GM12801 (cell line): Measurements from ENCODE around the gene MASP1.

ENCODE experiments used
- CTCF ChIP-seq: IDR thresholded peaks from one replicate; pipeline ENCODE4 v1.5.1; 2011; ENCODE audit warnings: control low read depth; ENCODE audit not compliant: insufficient read length; ENCODE audit errors: extremely low read depth

Gene MASP1

GRCh38 chr3:187291512-187292132 is at the start of gene MASP1:
Gene MASP1, minus strand, starts transcription at chr3:187291737. Its CDS starts 105 bp downstream, at chr3:187291632.
- TF ChIP-seq CTCF: no peak

- no peak for TF ChIP-seq CTCF
These were observed 49.0 kb upstream of the MASP1 start for GRCh38 chr3:187340578-187340977.

GRCh38 chr3:187336322-187336721 is 44.8 kb upstream of the MASP1 start:
- no peak for TF ChIP-seq CTCF

- TF ChIP-seq CTCF: no peak
These were observed 43.4 kb upstream of the MASP1 start for GRCh38 chr3:187334904-187335303.

- no peak for TF ChIP-seq CTCF
These were observed 37.2 kb upstream of the MASP1 start for GRCh38 chr3:187328691-187329090.

- no peak for TF ChIP-seq CTCF
These were observed 36.3 kb upstream of the MASP1 start for GRCh38 chr3:187327845-187328244.

GRCh38 chr3:187325632-187326031 is 34.1 kb upstream of the MASP1 start:
- TF ChIP-seq CTCF: no peak
